Right lung (tissue), 5 donors: ENCODE data around the gene CAPS. TPM values are rescaled to one million over a fixed set of nuclear protein-coding genes. Genes with fewer than 3 reads are reported as not detected.

ENCODE experiments used
- DNase-seq, 2 donors: peaks; one replicate each; pipeline ENCODE4 v3.0.0-alpha.2; 2013
- polyA plus RNA-seq, 5 donors: library from polyadenylated mRNA; unstranded; fragments of 120-200 nt; gene quantifications; one replicate each; pipeline versions ENCODE4 v1.2.1 to v1.2.3, GENCODE V29; 2013; ENCODE audit warnings: inconsistent platforms in 1 of 5, low replicate concordance in 1 of 5; ENCODE audit not compliant: insufficient read length in 5 of 5, insufficient read depth in 1 of 5

Gene CAPS
- polyA plus RNA-seq, 5 donors = 13.5 to 56.0 (median 32.9) TPM

GRCh38 chr19:5907241-5907640 is 6.8 kb upstream of the CAPS start:
- DNase-seq = no peak

DNA sequence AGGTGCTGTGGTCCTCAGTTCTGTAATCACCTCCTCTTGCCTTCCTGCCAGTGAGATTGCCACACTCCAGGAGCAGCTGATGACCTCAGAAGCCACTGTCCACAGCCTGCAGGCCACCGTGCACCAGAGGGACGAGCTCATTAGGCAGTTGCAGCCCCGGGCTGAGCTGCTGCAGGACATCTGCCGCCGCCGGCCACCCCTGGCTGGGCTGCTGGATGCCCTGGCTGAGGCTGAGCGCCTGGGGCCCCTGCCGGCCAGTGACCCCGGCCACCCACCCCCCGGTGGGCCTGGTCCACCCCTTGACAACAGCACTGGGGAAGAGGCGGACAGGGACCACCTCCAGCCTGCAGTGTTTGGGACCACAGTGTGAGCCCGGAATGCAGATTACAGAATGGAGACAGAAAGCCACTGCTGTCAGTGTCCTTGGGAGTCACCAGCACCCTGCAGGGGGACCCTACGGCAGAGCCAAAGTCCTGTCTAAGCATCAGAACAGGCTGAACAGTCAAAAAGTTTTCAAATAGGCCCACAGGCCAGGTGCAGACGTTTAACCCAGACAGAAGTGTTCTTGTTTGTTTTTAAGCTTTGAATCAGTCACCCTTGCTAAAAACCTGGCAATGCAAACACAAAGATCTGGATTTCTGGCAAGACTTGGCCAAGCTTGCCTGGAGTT is 5.1 kb upstream of the CAPS start:
- DNase-seq = no peak

DNA sequence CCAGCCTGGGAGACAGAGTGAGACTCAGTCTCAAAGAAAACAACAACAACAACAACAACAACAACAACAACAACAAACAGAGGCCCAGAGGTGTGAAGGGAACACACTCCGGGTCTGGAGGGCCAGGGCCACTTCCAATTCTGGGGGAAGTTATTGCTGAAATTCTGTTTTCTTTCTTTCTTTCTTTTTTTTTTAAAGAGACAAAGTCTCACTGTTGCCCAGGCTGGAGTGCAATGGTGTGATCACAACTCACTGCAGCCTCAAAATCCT is 3.5 kb upstream of the CAPS start:
- DNase-seq = no peak

- DNase-seq = no peak
Observed at GRCh38 chr19:5911366-5911765, 2.7 kb upstream of the CAPS start.

GRCh38 chr19:5914358-5914774 is 312 bp downstream of the CAPS start:
- no peak for DNase-seq

DNA sequence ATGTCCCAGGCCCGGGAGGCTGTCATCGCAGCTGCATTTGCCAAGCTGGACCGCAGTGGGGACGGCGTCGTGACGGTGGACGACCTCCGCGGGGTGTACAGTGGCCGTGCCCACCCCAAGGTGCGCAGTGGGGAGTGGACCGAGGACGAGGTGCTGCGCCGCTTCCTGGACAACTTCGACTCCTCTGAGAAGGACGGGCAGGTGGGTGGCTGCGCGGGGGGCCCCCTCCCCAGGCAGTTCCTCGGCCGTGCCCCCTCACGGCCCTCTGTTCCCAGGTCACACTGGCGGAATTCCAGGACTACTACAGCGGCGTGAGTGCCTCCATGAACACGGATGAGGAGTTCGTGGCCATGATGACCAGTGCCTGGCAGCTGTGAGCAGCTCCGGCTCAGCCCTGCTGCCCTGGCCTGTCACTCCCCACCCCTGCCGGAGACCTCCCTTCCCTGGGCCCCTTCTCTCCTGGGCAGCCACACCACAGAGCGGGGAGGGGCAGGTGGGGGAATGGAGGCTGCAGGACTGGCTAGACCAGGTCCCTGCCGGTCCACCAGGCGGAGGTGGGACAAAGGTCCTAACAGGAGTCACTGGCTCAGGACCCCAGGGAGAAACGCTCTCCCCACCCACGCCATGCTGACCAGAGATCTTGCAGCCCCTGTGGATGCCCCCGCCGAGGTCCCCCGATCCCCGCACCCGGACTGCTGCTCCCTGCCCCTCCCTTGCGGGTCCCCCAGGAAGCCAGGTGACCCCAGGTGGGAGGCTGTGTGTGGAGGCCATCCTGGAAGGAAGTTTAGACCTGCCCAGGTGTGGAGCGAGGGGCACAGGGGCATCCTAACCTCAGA is 1.1 kb downstream of the CAPS start:
- peak in 1 of 2 donors; percentile 51 for DNase-seq

GRCh38 chr19:5915782-5916165 is 1.7 kb downstream of the CAPS start:
- no peak for DNase-seq

DNA sequence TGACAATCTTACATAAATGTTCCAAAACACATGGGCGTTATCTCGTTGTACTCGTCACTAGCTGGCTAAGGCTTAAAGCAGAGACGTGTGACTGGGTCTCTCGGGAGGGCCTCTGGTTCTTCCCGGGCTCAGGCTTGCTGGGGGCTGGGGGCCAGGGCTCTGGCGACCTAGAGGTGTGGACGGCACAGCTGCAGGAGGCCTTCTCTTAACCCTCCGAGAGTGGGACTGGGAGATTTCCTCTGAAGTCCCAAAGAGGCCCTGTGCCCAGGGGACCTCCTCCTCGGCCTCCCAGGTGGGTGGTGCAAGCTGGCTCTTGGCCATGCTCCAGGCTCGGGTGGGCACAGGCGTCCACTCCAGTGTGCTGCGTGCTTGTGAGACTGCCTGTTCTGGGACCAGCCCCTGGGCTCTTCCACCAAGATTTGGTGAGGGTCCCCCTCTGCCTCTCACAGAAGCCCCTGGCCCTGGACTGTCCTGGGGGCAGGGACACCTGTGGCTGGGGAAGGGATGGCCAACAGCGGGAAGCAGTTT is 2.2 kb downstream of the CAPS start:
- DNase-seq = no peak

DNA sequence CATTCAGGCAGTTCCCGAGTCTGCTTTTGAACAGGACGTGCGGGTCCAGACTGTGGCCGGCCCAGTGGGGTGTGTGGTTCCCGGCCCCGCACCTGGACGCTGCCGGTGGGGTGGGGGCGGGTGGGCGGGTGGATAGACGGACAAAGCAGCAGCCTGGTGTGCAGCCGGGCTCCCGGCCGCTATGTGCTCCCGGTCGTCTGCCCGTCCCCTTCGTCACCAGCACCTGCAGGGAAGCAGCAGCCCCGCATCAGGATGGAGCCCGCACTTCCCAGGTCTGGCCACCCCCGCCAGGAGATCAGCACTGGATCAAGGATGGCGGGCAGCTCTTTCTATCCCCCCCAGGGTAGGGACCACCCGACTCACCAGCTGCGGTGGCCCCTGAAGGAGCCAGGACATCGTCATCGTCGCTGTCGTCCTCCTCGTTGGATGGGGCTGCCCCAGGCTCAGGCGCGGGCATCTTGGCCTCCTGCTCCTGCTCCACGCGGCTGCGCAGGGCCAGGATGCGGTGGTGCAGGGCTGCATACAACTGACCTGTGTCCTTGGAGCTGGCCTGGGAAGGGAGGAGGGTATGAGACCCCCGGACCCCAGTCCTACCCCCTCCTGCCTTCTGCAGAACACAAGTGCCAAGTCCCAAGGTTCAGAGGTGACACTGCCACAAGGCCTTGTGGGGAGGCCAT is 3.5 kb downstream of the CAPS start:
- no peak for DNase-seq

DNA sequence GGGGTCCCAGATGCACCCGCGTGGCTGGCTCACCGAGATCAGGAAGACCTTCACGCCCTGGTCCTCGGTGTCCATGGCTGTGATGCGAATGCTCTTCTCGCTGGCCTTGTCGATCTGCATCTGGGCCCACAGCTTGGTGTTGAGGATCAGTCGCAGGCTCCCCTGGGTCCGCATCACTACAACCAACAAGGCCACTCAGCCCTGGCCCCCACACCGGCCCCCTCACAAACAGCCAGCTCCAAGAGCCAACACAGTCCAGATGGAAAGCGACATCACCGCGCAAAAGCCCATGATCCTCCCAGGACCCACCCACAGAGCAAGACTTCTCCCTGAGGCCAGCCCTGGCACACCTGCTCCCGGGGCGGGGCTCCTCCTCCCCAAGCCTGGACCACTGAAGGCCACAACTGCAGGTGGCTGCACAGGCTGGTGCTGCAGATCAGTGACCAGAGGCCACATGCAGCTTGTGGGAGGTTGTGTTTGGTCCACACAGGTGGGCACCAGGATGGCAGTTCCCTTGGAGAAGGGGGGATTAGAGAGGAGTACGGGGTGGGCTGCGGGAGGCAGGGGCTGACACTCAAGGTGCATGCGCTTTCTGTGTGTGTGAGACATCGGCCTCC is 4.5 kb downstream of the CAPS start:
- DNase-seq = no peak

DNA sequence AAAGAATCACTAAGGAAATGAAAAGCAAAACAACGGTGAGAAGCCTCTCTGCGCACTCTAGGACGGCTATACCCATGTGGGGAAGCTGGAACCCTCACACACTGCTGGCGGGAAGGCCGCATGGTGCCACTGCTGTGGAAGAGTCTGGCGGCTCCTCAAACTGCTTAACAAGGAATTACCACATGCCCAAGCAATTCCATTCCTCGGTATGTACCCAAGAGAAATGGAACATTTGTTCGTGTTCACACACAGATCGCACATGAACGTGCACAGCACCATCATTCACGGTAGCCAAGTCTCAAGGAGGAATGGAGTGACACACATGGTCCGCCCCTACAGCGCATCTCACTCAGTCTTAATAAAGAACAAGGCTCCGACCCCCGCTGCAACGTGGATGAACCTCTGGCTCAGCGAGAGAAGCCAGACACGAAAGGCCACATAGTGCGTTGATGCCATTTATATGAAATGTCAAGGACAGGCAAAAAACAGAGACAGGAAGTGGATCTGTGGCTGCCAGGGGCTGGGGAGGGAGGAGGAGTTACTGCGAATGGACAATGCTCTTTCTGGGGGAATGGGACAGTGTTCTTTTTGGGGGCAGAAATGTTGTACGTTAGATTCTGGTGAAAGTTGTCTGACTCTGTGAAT is 7.6 kb downstream of the CAPS start:
- DNase-seq = no peak

DNA sequence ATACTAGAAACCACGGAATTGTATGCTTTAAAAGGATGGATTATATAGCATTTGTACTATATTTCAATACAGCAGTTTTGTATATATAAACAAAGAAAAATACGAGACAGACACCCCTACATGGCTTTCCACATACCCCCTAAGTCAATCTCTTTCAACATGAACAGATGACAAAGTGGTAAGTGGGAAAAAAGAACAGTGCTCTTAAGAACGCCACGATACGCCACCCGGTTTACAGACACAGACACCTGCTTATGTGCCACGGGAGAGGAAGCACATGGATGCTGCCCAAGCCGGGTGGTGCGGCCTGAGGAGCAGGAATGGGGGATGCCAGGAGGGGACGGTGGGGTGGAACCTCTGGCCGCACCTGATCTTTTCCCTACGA is 8.1 kb downstream of the CAPS start:
- no peak for DNase-seq

- DNase-seq = no peak
Observed at GRCh38 chr19:5923356-5923755, 9.3 kb downstream of the CAPS start.

GRCh38 chr19:5925830-5926427 is 11.9 kb downstream of the CAPS start:
- DNase-seq = no peak

DNA sequence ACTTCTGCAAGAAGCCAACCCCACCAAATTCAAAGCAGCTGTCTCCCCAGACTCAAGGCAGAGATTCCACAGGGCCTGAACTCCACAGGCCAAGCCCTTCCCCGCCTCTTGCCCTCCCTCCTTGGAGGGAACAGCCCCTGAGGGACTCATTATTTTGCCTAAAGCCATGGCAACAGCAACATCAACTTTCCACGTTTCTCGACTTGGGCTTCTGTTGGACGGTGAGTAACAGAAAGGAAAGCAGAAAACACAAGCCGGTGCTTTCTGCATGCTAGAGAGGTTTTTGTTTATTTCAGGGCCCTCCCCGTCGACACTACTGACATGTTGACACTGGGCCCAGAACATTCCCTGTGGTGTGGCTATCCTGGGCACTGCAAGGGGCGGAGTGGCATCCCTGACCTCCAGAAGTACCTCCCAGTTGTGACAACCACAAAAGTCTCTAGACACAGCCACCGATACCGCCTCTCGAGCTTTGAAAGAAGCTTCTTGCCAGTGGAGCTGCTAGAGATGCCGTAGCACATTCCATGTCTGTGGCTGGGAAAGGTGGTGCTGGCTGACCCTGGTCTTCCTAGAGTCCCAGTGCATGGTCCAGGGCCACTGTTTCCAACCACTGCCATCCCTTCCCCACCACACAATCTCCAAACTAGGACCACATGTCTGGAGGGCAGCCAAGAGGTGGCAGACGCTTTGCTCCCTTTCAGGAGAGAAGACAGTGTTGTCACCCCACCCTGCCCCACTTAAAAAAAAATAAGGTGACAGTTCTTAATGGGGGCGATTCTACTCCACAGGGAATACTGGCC is 12.8 kb downstream of the CAPS start:
- no peak for DNase-seq

- DNase-seq = no peak
Observed at GRCh38 chr19:5927441-5927821, 13.4 kb downstream of the CAPS start.

DNA sequence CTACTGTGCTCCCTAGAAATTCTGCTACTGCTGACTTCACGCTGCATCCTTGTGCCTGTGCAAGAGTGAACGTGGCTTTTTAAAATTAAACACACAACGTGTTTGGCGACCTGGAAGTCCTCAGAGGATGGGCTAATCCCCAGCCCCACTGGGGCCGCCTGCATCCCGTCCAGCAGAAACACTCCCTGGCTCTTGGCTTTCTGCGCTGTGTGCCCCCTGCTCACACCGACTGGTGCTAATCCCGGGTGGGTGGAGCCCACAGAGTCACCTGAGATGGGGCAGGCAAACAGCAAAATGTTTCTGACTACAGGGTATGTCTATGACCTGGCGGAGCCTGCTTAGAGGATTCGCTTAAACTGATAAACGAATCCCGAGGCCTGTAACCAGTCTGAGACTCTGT is 15.1 kb downstream of the CAPS start:
- no peak for DNase-seq

GRCh38 chr19:5929625-5930024 is 15.6 kb downstream of the CAPS start:
- DNase-seq = no peak

DNA sequence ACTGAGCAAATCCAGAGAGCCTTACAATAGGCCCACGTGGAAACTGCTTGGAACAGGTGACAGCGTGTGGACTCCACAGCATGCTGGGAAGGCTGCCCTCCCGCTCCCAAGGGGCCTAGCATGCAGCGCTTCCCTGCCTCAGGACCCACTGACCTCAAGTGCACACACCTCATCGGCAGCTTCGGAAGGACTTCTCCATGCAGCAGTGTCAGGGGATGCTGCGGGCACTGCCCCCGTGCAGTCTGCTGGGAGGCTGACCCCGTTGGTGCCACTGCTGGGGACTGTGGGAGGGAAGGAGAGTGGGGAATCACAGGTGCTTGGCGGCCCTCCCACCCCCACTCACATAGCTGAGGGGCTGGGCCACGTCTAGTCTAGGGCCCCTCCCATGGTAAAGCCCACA is 17.2 kb downstream of the CAPS start:
- DNase-seq = no peak

DNA sequence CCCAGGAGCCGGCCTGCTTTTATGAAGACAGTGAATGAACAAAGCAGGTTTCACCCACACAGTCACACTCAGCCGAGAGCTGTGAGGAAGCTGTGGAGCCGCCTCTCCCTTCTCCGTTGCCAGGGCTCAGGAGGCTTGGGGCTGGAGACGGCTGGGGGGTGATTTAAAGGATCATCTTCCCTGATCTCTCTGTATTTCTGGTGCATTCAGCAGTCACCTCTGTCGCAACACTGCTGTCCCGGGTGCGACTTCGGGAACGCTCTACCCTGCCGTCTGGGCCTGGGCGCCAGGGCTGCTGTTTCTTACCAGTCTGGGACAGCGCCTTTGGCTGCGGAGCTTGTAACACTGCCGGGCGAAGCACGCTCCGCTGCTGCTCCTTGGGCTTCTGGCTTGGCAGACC is 18.1 kb downstream of the CAPS start:
- DNase-seq = peak; percentile 51 to 56
